Keratinocyte (primary cell): Measurements from ENCODE around the gene CHRDL1.

ENCODE experiments used
- EZH2 ChIP-seq: IDR thresholded peaks from one replicate; pipeline ENCODE4 v1.6.1; 2012; ENCODE audit warnings: inconsistent platforms, mild to moderate bottlenecking, low read length, moderate library complexity
- TF ChIP-seq, protein P1 (sequence below), 3 experiments: IDR thresholded peaks in 1 of 3; conservative IDR thresholded peaks in 1 of 3; optimal IDR thresholded peaks in 1 of 3; 2 replicates in 2 of 3; 3 replicates in 1 of 3; pipeline versions ENCODE3 to v1.5.1; 2011; ENCODE audit warnings: low read length in 3 of 3, mild to moderate bottlenecking in 3 of 3, moderate library complexity in 2 of 3, control low read depth in 1 of 3, inconsistent platforms in 1 of 3; ENCODE audit not compliant: insufficient read depth in 2 of 3; ENCODE audit errors: extremely low read depth in 1 of 3

DNA sequence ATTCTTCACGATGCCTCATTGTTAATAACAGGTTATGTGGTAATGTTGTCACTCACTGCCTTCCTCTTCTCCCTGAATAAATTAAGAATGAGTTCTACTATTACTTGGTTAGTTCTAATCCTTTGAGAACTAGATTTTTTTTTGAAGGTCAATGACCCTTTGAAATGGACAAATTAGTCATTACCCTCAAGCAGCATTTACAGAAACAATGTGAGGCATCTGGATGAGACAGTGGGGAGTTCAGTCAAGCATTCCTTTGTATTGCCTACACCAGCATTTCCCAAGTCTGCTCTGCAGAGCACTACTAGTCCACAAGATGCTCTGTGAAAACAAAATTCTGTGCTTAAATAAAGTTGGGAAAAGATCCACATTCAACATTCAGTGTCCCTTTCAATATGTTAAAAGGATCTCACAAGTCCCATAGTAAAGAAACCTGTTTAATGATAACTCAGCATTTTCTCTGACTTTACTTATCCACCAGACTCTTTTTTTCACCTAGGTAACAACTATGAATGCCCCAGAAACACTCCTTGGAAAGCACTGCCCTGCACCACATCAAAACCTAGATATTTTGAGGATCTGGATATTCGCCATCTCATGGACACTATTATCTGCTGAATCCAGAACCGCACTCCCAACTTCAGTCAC, 60.6 kb downstream of the CHRDL1 start:
- TF ChIP-seq, protein P1, sequence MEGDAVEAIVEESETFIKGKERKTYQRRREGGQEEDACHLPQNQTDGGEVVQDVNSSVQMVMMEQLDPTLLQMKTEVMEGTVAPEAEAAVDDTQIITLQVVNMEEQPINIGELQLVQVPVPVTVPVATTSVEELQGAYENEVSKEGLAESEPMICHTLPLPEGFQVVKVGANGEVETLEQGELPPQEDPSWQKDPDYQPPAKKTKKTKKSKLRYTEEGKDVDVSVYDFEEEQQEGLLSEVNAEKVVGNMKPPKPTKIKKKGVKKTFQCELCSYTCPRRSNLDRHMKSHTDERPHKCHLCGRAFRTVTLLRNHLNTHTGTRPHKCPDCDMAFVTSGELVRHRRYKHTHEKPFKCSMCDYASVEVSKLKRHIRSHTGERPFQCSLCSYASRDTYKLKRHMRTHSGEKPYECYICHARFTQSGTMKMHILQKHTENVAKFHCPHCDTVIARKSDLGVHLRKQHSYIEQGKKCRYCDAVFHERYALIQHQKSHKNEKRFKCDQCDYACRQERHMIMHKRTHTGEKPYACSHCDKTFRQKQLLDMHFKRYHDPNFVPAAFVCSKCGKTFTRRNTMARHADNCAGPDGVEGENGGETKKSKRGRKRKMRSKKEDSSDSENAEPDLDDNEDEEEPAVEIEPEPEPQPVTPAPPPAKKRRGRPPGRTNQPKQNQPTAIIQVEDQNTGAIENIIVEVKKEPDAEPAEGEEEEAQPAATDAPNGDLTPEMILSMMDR (optimal IDR thresholded peaks at IDR 0.05 in 1 of 3, IDR thresholded peaks at IDR 0.05 in 1 of 3, conservative IDR thresholded peaks at IDR 0.05 in 1 of 3; ENCODE audit: extremely low read depth in 1 of 3, insufficient read depth in 2 of 3, low read length in 3 of 3), result no peak
- no peak for TF ChIP-seq EZH2
